T-helper 1 cell treated with Interleukin-12 subunit alpha and Interleukin-12 subunit beta and Interleukin-4 antibody, amounts not matched to agents 30 ng/mL and 1 ng/mL, for 36 hours (primary cell): ENCODE data around the gene ALDH3A1. TPM values are rescaled to one million over a fixed set of nuclear protein-coding genes. Genes with fewer than 3 reads are reported as not detected.
"Not testable (repeated sequence)": the region's sequence is repeated elsewhere in the genome, so short reads cannot be mapped to it uniquely, and the experiment has no call there.

ENCODE experiments used
- intact Hi-C: fragments of 100-400 bp; cut with micrococcal nuclease; formaldehyde crosslinking; loops from one replicate; pipeline ENCODE4 v1.15.1; 2024
- total RNA-seq: library from RNA; stranded (reverse); gene quantifications from 2 replicates; pipeline ENCODE4 v1.2.3, GENCODE V29; 2022

Gene ALDH3A1
- not detected in 2 replicates for total RNA-seq

- intact Hi-C loops, result no loop called here
Observed at GRCh38 chr17:19747829-19748806, at the start of gene ALDH3A1. Gene ALDH3A1, minus strand, starts transcription at chr17:19748298. Its CDS starts 3,169 bp downstream, at chr17:19745129.

- intact Hi-C loops, result no loop called here
Observed at GRCh38 chr17:19796457-19796856, 48.4 kb upstream of the ALDH3A1 start.

- intact Hi-C loops, result no loop called here
Observed at GRCh38 chr17:19791918-19792550, 43.9 kb upstream of the ALDH3A1 start.

- intact Hi-C loops, result no loop called here
Observed at GRCh38 chr17:19787733-19788357, 39.7 kb upstream of the ALDH3A1 start.

- intact Hi-C loops, result no loop called here
Observed at GRCh38 chr17:19785854-19786253, 37.8 kb upstream of the ALDH3A1 start.

- intact Hi-C loops, result no loop called here
Observed at GRCh38 chr17:19781488-19782458, 33.7 kb upstream of the ALDH3A1 start.

GRCh38 chr17:19780846-19781245, 32.7 kb upstream of the ALDH3A1 start:
- intact Hi-C loops, result no loop called here

- intact Hi-C loops, result no loop called here
Observed at GRCh38 chr17:19773534-19773933, 25.4 kb upstream of the ALDH3A1 start.

- intact Hi-C loops, result no loop called here
Observed at GRCh38 chr17:19771971-19772630, 24.0 kb upstream of the ALDH3A1 start.

- intact Hi-C loops, result no loop called here
Observed at GRCh38 chr17:19770985-19771735, 23.1 kb upstream of the ALDH3A1 start.

GRCh38 chr17:19769946-19770652, 22.0 kb upstream of the ALDH3A1 start:
- intact Hi-C loops, result no loop called here

GRCh38 chr17:19768046-19768782, 20.1 kb upstream of the ALDH3A1 start:
- intact Hi-C loops, result no loop called here

- intact Hi-C loops, result loop anchor here (1.0 kb wide), 3 partner anchors 118 to 404 kb away; partner anchors contain the start of genes ALDH3A2 and B9D1
Observed at GRCh38 chr17:19766421-19767270, 18.5 kb upstream of the ALDH3A1 start.

GRCh38 chr17:19766016-19766415, 17.9 kb upstream of the ALDH3A1 start:
- intact Hi-C loops, result loop anchor here (1.0 kb wide), 3 partner anchors 118 to 404 kb away; partner anchors contain the start of genes ALDH3A2 and B9D1

- intact Hi-C loops, result not testable (repeated sequence)
Observed at GRCh38 chr17:19763991-19764390, 15.9 kb upstream of the ALDH3A1 start.

GRCh38 chr17:19763416-19763815, 15.3 kb upstream of the ALDH3A1 start:
- intact Hi-C loops, result no loop called here

GRCh38 chr17:19762515-19762961, 14.4 kb upstream of the ALDH3A1 start:
- intact Hi-C loops, result loop anchor here (1.0 kb wide), 1 partner anchor 248 kb away; no protein-coding TSS in a partner anchor
